T-helper 1 cell (primary cell): ENCODE measurements around the gene MNDA.
A peak's percentile ranks its signal among the peaks of the same experiment; 100 is the strongest.

Source experiments
- DNase-seq, 5 donors: peaks; one replicate each; pipeline ENCODE4 v3.0.0-alpha.2; 2012 to 2020
- total RNA-seq, 4 donors: gene quantifications; one replicate each; lab custom pipeline; 2026; lab: John Stamatoyannopoulos, UW

MNDA gene
- 0 to 1.4 (median 0.48) reads per million in 4 donors for total RNA-seq

DNA sequence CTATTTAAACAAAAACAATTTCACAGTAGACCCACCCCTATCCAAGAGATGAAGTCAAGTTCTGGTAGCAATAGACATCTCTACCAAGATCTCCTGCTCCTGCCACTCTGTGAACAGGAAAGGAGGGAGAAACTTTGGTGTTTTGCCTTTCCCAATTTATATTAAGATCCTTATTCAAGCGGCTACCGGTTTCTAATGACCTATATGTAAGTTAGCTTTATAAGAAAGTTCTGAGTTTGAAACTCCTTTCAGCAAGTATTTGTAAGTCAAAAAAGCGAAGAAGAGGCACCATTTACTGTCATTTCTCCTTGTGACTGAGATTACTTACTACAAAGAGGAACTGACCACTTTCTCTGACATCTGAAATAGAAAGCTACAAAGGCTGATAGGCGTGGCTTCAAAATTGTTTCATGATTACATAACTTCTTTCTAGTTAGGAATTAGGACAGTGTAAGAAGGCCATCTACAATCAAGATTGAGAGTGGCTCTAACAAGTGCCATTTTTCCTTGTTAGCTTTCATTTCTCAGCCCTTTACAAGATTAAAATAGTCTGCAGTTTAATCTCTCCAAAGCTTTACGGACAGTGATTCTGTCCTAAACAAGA lies at the start of gene MNDA:
TSS of gene MNDA (plus strand) at position 448 of the 604 bp plus-strand sequence. CDS start 10,803 bp downstream, outside the sequence.
- no peak for DNase-seq

DNA sequence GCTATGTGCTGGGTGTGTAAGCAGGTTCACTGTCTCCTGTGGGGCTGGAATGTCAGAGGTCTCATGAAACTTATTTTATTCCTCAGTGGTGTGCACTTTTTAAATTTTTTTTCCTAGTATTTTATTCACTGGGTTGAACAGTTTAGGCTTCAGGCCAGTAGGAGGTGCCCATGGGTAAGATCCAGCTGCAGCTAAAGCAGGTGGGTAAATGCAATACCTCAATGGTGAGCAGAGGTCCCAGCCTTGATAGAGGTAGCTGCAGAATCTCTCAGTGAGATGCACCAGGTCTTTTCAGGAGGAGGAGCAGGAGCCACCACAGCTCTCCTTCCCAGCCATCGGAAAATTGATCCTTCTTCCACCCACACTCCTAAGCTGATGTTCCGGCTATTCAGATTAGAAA lies 37.5 kb upstream of the MNDA start:
- DNase-seq: peak in 4 of 5 donors; percentile 8 to 40 (median 16)

DNA sequence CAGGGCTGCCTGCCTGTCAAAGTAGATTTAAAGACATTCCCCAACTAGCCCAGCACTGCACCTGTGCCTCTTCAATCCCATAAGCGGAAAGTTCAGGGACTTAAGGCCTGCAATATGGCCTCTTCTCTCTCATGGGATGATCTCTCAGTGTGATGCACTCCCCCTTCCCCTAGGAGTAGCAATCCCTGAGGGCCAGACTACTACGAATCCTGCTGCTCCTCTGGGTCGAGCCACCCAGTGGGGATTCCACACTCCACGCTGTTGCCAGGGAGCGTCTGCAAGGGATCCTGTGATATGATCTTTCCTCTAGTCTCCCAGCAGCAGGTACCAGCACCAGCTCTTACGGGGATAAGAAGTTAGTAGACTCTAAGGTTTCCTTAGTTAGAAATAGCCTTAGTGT lies 36.9 kb upstream of the MNDA start:
- DNase-seq: no peak

DNA sequence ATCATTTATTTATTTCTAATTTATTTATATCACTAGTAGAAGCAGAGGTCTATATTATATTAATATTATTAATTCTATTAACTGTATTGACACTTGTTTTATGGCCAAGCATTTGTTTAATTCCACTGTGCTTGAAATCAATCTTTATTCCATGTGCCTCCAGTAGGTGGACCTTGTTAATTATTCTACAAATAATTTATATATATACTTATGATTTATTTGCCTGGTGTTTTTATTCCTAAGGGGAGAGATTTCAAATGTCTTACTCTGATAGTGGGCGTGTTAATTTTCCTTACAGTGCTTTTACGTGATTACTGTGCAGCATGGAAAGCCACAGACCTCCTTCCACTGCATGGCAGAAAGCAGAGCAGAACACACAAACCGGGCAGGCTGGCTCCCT lies 32.6 kb upstream of the MNDA start:
- DNase-seq: no peak

DNA sequence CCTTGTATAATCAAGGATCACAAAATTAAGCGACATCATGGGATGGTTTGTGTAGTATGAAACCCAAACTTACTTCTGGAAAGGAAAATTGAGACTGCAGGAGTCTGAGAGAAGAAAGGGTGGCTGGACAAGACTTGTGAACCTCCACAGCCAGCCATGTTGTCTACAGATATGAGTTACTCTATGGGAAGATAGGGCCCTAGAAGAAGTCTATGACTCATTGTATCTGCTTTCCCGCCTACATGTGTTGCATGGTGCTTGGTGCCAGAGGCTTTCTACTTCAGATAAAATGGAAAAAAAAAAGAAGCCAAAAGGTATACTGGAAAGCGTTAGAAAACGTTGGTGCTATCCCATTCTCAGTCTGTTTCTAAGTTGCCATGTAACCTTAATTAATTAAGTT lies 31.5 kb upstream of the MNDA start:
- no peak for DNase-seq

DNA sequence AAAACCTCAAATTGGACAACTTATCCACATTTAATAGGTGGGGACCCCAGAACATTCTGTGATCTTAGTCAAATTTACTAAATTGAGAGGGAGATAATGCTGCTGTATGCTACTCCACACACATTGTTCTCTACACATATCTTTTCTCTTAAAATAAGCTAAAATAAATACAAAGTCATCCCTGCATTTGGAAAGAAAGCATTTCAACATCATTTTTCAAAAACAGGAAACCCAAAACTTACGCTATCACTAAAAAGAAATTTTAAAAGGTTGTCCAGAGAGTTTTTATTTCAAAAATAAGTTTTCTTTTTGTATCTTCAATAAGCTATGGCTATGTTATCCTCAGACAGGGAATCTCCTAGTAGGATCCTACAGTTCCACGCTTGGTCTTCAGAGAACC lies 30.6 kb upstream of the MNDA start:
- no peak for DNase-seq

DNA sequence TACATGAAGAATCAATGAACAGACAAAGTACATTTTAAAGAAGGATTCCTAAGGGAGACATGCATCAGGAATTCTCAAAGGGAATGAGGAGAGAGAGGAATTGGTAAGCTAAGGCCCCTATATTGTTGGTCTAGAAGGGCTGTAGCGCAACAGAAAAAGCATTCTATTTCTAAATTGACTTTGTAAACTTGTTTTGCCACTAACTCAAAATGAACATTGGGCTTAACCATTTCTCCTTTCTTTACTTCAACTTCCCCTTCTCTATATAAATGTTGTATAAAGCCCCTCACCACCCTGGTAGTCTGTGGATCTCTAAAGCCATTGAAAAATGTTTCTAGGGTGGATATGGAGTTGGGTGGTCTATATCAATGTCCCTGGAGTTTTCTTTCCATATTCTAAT lies 29.8 kb upstream of the MNDA start:
- no peak for DNase-seq

DNA sequence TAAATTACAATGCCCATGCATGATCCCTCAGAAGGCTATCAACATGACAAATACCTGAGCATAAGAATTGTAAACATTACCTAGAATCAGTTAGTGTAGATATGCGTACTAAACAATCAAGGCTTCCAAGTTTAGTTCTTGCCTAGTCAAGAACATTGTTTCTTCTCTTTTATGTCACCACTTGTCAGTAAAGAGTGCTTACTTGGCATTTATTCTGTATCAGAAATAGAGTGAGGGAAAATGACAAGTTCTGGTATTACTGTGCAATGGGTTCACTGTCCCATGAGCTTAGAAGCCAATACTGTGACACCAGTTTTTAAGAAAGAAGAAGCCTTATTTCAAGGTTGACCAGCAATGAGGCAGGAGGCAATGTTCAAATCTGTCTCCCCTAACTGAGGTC lies 27.5 kb upstream of the MNDA start:
- no peak for DNase-seq

DNA sequence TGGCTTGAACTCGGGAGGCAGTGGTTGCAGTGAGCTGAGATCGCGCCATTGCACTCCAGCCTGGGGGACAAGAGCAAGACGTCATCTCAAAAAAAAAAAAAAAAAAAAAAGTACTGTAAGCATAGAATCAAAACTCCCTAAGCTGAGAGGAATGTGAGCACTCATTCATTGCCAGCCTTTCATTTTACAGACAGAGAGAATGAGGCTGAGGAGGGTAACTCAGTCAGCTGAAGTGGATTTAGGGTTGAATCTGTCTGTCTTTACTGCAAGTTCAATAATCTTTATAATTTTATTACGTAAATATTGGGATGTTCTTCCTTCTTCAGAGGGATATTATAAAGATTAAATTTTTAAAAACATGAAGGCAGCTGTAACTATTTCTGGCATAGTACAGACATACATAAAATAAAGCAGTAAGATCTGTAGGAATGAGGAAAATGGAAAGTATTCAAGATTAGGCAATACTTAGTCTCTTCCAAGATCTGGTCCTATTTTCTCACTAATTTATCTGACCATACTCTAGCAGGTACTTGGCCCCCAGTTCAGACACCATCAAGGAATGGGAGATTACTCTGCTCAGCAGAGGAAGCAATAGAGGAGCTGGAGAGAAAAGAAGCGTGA lies 24.1 kb upstream of the MNDA start:
- no peak for DNase-seq

DNA sequence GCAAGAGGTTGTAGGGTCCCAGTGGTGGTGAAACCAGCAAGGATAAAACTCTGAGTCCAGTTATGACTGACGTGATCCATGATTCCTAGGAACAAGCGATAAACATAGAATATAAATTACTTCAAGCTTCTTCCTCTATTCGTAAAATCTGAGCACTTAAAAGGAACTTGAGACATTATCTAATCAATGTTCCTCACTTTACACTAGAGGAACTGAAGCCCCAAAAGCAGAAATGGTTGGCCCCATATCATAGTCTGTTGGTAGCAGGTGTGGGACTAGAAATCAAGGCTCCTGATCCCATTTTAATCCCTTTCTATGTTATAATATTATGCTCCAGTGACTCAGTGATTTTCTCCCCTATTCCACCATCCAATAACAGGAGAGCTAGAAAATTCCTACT lies 21.9 kb upstream of the MNDA start:
- no peak for DNase-seq

DNA sequence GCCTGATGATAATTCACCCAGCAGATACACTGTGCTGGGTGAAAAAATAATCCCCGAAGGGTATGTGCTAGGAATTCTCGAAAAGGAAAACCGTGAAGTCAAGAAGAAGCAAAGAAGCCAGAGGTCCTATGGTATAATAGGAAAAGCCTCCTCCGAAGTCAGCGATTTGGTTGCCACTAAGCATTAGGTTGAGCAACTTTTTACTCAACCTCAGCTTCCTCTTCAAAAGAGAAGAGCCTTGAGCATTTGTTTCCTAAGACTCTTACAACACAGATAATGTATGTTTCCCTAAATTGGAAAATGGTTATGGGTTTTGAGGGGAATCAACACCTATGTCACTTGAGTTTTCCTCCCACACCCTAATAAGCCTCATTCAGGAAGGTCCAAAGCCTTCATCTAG lies 21.3 kb upstream of the MNDA start:
- no peak for DNase-seq

DNA sequence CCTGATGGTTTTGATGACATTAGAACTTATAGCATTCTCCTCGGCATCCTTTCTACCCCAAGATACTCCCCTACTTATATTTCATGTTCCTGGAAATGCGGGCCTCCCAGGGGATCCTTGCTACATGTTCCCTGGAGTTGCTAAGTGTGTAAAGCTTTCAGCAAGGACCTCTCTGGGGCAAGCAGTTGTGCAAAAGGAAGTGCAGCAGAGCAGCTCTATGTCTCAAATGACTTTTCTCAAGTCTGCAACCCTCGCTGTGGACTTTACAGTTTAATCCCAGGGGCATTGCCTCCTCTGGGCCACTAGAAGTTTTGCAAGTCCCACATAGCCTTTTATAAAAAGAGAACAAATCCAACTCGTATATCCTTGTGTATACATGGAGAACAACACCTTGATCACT lies 20.8 kb upstream of the MNDA start:
- DNase-seq: no peak

DNA sequence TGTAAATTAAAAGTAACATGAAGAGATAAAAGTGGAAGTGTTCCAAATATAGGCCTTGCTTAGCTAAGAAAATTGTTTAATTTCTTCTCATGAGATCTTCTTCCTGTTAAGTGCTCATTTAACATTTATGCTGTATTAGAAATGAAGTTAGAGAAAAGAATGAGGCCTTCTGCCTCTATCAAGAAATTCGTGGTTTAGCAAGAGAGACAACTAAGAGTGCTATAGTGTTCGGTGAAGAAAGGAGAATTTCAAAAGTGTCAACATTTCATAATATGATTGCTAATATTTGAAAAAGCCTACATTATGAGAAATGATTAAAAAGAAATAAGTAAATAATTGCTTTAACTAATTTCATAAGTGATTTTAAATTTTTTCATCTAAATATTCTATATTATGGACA lies 18.8 kb upstream of the MNDA start:
- DNase-seq: no peak

DNA sequence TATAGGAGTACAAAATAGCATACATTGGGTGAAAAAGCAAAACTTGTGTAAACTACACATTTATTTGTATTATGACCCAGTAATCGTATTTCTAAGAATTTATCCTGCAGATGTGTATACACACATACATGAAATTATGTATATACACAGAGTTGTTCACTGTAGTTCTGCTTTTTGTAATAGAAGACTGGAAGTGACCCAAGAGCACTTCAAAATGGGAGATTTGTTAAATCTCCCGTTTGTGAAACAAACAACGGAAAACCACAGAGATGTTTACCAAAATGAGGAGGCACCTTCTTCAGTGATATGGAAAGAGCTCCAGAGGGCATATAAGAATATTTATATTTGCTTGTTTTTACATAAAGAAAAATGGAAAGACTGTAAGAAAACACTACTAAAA lies 18.0 kb upstream of the MNDA start:
- DNase-seq: no peak

DNA sequence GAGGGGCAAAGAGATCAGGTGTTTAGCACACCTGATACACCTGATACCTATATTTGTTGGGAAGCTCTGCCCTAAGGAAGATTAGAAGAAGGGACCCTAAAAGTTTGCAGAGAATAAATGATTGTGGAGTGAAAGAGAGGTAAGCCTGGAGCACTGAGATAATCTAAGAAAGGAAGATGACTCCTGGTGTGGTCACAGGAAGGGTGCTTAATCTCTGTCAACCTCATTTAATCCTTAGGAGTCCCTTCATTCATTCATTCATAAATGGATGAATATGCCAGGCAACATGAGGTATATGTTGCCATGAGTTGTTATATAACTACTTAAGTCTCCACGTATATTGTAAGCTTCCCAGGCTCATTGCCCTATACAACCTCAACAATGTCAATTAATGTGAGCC lies 16.2 kb upstream of the MNDA start:
- no peak for DNase-seq

DNA sequence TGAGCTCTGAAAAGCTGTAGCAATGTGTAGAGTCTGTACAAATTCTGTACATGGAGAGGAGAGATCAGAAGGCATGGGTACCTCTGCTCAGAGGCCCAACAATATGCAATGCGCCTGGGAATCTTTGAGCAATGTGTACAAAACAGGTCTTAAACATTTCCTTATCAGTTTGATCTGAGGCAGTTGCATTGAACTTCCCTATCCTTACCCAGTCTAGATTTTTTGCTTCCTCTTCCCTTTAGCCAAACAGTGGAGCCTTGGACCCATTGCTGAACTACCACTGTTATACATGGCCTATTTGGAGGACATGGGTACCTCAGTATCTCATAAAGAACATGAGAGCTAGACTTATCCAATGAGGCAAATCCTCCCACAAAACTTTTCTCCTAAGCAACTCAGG lies 12.6 kb upstream of the MNDA start:
- DNase-seq: peak in 1 of 5 donors; percentile 4

DNA sequence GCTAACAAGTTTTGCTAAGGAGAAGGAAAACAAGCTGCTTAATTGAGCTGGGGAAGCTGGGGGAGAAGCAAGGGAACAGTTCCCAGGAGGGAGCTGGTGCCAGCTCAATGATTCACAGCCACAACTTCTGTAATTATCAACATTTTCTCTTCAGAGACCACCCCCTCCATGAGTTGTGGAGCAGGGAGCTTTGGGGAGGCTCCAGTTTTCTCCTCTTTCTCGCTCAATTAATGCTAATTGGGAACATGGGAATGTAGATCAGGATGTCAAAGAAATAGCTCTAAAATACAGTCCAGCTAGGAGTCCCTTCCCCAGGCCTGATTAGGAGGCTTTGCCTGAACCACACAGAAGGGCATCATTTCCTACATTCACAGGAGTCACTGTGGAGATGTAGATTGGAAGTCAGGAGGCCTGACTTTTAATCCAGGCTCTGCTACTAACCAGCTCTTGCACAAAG lies 12.1 kb upstream of the MNDA start:
- DNase-seq: no peak

DNA sequence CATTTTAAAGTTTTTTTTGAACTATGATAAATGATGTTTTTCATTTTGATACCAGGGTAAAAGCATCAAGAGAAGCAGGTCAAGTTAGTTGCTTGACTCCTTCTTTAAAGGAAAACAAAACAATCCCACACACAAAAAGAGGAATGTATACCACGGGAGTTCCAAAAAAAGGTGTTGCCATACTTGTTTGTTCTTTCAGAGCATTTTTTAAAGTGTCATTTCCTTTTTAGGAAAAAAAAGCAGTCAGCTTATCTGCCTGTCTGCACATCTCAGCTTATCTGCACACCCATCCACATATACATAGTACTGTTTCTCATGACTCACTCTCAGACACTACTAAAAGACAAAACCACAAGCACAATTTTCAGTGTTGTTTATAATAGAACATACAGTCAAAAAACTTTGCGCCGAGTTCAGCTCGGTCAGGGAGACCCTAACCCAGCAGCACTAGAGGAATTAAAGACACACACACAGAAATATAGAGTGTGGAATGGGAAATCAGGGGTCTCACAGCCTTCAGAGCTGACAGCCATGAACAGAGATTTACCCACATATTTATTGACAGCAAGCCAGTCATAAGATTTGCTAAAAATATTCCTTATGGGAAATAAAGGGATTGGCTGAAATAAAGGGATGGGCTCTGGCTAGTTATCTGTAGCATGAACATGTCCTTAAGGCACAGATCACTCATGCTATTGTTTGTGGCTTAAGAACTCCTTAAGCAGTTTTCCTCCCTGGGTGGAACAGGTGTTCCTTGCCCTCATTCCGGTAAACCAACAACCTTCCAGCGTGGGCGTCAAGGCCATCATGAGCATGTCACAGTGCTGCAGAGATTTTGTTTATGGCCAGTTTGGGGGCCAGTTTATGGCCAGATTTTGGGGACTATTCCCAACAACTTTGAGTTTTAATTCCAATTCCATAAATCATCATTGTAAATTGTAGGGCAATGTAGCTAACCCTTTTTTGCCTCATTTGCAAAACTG lies 11.4 kb upstream of the MNDA start:
- DNase-seq: peak in 1 of 5 donors; percentile 82

DNA sequence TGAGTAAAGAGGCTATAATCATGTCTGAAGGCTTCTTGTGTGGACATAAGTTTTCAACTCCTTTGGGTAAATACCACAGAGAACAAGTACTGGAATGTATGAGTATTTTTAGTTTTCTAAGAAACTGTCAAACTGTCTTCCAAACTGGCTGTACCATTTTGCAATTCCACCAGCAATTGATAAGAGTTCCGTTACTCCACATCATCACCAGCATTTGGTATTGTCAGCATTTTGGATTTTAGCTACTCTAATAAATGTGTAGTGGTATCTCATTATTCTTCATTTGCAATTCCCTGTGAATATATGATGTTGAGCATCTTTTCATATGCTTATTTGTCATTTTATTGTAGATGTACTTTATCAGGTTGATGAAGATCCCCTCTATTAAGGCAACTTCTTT lies 9.4 kb upstream of the MNDA start:
- no peak for DNase-seq

DNA sequence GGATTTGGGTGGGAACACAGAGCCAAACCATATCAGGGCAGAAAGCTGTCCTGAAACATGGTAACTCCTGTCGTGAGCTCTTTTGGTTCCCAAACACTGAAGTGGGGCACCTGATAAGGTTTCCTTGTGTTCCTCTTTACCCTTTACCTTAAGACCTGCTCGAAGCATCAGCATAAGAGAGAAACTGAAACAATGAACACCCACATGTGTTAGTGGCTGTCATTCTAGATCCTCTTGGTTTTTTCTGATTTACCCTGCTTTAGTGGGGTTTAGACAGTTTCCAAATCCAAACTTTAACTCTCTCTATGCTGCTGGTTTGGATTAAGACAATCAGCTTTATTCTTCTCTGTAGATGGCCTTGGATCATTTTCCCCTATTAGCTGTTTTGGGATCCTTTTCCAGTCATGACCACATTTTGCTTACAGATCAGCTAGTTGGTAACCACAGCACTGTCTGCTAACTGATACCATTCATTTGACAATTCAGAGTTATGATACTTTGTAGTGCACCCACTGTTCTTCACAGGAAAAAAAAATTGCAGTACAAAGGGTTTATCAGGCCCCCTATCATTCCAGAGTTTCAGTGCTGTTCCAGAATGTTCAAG lies 975 bp upstream of the MNDA start:
- peak in 1 of 5 donors; percentile 3 for DNase-seq

DNA sequence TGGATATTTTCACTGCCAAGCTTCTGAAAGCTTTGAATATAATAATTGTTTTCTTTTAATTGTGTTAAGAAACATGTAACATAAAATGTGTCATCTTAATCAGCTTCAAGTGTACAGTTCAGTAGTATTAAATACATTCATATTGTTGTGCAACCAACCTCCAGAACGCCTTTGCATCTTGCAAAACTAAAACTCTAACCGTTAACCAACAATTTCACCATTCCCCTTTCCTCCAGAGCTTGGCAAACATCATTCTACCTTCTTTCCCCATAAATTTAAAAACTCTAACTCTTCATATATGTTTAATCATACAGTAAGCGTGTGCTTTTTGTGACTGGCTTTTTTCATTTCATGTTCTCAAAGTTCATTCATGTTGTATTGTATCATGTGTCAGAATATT lies 2.1 kb downstream of the MNDA start:
- DNase-seq: no peak

DNA sequence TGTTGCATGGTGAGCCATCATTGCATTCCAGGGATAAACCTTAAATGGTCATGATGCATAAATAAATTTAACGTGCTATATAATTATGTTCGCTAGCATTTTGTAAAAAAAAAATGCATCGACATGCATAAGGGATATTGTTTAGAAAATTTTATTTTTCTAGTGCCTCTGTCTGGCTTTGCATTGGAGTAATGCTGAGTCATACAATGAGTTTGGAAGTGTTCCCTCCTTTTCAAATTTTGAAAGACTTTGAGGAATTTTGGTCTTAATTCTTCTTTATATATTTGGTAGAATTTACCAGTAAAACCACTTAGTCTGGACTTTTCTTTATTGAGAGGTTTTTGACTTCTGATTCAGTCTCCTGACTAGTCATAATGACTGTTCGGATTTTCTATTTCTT lies 4.9 kb downstream of the MNDA start:
- DNase-seq: no peak

DNA sequence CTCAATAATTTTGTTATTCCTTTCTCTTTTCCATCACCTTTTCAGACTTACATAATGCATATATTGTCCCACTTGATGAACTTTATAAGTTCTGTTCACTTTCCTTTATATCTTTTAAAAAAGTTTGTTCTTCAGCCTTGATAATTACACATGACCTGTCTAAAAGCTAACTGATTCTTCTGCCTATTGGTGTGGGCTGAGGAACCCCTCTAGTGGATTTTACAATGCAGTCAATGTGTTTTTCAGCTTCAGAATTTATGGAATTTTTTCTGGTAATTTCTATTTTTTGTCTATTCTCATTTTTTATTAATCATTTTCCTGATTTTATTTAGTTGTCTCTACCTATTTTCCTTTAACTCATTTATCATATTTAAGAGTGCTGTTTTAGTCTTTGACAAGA lies 7.5 kb downstream of the MNDA start:
- no peak for DNase-seq
